NCI-H2081 (cell line): ENCODE data around the gene GNLY.
"Not testable (repeated sequence)": the region's sequence is repeated elsewhere in the genome, so short reads cannot be mapped to it uniquely, and the experiment has no call there.

Experiments used
- DNase-seq, 2 experiments: peaks; one replicate each; lab custom pipeline; 2025; lab: John Stamatoyannopoulos, UW

Gene GNLY

GRCh38 chr2:85665264-85665937 is 28.8 kb upstream of the GNLY start:
- no peak for DNase-seq

DNA sequence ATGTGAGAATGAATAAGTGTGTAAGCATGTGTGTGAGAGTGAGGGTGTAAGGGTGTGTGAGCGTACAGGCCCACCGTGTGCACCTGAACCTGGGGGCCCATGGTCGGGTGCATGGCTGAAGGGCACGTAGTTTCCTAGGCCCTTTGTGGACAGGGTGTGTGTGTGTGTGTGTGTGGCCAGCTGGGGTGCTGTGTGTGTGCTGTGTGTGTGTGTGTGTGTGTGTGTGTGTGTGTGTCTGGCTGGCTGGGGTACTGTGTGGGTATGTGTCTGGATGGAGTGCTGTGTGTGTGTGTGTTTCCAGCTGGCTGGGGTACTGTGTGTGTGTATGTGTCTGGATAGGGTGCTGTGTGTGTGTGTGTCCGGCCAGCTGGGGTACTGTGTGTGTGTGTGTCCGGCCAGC is 28.1 kb upstream of the GNLY start:
- no peak for DNase-seq

DNA sequence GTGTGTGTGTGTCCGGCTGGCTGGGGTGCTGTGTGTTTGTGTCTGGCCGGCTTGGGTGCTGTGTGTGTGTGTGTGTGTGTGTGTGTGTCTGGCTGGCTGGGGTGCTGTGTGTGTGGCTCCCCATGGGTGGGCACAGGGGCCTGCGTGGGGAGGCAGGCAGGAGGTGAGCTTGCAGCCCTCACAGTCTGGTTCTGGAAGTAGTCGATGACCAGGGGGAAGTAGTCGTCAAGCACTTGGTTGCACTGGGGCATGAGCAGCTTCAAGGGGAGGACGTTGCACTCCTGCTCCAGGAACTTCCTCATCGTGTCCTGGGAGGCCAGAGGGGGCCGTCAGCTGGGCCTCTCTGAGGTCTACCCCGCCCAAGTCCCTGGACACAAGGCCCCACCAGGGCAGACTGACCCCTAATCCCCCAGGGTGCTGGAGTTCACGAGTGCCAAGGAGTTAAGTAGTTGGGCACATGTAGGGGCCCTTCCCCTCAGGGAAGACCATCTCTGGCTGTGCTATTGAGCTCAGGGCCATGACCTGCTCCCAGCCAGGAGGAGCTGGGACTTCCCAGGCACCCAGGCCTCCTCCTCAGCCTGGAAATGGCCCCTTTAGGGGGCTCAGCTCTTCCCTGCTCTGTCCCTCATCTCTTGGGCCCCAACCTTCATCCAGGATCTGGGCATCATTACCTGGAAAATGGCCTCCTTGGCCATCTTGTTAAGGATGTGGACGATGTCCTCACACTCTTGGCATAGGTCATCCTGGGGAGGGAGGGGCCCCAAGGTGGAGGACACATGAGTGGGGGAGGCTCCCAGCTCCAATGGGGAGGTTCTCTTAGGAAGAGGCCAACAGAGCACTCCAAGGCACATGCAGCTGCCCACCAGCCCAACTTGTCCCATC is 27.5 kb upstream of the GNLY start:
- no peak for DNase-seq

GRCh38 chr2:85667561-85668008 is 26.6 kb upstream of the GNLY start:
- DNase-seq: no peak

DNA sequence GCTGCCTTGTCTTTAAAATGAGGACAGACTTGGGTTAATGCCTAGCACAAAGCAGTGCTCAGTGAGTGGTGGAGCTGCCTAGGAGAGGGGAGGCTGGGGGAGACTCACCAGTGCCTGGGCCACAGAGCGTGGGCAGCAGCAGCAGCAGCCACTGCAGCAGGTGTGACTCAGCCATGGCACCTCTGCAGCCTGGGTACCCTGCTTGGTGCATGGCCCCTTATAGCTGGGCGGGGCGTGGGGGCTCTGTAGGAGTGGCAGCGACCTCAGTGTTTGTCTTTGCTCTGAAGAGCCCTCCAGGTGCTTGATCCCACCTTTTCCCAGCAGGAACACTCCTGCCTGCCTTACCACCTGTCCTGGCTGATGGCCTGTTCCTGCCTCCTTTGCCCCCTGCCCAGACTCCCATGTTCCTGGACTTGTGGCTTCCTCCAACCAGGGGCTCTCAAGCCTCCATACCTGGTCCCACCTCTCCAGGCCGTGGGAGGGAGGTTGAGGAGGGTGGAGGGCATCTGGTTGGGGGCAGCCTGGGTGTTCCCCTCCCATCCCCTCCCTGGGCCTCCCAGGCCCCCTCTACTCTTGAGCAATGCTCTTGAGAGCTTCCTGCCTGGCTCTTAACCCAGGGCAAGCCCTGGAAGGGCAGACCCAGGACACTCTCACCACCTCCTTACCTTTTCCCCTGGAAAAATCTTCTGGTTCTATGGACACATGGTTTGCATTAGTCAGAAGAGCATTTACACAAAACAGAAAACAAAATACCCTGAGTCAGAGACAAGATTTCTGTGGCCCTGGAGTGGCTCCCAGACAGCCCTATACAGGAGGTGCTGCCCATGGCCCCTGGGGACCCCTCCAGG is 25.9 kb upstream of the GNLY start, which contains the start of gene SFTPB:
SFTPB (minus strand) TSS at position 191 of the 848 bp plus-strand sequence; CDS start at position 175, 16 bp downstream.
- DNase-seq: no peak

DNA sequence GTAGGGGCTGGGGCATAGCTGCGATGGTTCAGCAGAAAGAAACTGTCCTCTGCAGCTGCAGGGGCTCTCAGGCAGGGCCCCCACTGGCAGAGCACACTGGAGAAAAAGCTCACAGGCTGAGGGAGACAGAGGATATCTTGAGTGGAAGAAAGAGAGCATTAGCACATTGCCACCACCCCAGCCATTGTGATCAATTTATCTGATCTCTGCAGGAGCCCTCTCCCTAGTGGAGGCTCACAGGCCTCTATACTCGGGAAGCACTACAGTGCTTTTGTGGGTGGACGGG is 25.4 kb upstream of the GNLY start:
- no peak for DNase-seq

DNA sequence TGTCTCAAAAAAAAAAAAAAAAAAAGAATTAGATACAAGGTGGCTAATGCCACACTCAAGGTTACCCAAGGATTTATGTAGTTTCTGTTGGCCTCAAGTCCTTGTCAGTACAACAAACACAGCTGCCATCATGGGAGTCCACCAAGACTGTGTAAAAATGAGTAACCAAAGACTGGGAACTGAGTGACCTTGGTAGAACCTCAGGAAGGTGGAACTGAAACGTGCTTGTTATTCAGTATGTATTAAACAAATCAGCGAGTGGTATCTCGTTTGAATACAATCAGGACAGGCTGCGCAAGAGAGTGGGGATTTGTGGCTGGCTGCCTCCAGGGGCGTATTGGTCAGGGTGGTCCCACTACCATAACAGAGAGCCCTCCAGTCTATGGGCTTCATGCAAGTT is 24.6 kb upstream of the GNLY start:
- no peak for DNase-seq

GRCh38 chr2:85670416-85670815 is 23.7 kb upstream of the GNLY start:
- not testable (repeated sequence) for DNase-seq

DNA sequence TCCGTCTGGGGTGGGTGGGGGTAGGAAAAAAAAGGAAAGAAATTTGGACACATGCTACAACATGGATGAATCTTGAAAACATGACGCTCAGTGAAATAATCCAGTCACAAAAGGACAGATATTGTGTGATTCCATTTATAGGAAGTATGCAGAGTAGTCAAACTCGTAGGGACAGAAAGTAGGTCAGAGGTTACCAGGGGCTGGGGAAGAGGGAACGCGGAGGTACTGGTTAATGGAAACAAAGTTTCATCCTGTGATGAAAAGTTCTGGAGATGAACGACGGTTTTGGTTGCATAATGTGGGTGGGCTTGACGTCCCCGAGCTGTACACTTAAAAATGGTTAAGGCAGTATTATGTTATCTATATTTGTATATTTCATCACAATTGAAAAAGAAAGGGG is 21.7 kb upstream of the GNLY start:
- DNase-seq: no peak

- no peak for DNase-seq
Measured at GRCh38 chr2:85673716-85674375, 20.3 kb upstream of the GNLY start.

DNA sequence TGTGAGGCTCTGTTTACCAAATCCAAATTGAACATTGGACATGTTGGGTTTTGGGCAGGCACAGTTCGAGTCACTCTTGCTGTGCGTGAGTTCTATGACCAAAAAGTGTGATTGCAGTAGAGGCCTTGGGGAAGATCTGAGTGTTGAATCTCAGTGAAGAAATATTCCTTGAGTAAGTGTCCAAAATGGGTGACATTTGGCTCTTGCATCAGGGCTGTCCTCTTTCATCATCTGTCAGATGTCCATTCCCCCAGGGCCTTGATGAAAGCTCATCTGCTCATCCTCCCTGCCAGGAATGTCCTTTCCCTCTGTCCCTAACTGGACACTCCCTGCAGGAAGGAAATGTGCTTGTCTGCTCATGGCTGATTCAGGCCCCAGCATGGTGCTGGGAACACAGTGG is 19.7 kb upstream of the GNLY start:
- no peak for DNase-seq

GRCh38 chr2:85675427-85675826 is 18.7 kb upstream of the GNLY start:
- no peak for DNase-seq

- no peak for DNase-seq
Measured at GRCh38 chr2:85675866-85676548, 18.2 kb upstream of the GNLY start.

- DNase-seq: no peak
Measured at GRCh38 chr2:85678377-85678776, 15.8 kb upstream of the GNLY start.

DNA sequence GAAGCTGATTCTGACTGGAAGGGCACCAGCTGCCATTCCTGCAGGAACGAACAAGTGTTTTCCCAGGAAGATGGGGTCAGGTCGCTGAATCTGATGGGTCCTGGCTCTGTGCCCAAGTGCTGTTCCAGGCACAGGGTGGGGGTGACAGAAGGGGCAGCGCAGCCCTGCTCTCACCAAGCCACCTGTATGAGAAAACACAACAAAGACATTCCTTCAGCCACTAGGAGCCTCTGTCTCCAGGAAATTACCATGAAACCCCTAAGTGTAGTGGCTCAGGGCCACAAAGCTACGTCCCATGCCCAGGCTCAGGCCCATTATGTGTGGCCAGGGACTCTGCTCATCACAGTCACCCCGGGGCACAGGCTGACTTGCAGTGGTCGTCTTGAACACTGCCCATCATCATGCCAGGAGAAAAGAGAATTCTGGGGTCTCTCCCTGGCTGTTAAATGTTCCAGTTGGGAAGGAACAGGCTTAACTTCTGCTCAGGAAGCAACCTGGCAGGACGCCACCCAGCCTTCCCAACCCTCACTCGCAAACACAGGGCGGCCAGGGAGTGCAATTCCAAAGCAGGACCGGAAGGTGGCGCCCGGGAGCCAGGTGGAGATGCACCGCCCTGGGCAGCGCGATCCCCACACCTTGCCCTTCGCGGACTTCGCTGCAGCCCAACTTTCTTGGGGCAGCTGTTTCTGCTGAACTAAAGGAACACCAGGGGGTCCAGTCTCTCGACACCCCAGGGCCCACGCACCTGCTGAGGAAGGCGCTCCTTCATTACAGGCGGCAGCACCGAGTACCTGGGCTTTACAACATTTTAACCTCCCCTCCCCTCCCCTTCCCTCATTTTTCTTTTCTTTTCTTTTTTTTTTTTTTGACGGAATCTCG is 15.1 kb upstream of the GNLY start:
- DNase-seq: peak; percentile 79

DNA sequence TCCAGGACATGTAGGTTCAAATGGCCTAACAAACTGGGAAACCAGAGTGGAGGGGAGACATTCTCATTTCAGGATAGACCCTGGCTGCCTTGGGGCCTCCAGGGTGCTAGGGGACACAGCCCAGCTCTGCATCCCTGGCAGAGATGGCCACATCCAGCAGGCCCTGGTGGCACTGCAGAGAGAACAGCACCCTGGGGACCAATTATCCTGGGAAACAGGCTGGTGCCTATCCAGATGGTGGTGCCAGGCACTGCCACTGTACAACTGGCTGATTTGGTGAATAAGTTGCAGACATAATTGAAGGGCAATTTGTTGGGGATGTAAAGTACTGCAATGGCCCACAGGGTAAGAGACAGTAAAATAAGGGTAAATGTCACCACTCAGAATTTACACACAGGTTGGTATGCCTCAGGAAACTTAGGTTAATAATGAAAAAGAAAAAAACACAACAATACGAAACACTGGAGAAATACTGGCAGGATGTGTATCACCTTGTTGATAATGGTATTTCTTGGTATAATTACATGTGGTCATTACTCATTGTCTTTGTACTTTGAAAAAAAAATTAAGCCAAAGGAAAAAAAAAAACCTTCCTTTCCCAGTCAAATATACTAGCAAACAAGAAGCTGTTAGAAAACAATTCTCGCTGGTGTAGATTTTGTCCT is 13.3 kb upstream of the GNLY start:
- peak; percentile 27 to 37 for DNase-seq

DNA sequence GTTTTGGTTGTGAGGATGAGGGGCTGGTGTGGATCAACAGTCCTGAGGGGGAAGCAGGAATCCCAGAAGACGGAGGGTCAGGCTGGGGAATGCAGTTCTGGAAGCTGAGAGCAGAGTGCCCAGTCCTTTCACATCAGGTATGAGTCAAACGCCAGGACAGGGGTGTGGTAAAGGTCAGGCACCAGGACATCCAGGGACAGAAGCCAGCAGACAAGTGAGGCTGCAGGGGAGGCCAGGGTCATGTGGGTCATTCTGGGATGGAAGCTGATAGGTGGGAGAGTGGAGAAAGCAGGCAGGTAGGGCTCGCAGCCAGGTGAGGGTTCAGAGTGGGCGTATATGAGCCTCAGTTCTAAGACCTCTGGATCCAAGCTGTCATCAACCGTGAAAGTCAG is 12.8 kb upstream of the GNLY start:
- DNase-seq: no peak

DNA sequence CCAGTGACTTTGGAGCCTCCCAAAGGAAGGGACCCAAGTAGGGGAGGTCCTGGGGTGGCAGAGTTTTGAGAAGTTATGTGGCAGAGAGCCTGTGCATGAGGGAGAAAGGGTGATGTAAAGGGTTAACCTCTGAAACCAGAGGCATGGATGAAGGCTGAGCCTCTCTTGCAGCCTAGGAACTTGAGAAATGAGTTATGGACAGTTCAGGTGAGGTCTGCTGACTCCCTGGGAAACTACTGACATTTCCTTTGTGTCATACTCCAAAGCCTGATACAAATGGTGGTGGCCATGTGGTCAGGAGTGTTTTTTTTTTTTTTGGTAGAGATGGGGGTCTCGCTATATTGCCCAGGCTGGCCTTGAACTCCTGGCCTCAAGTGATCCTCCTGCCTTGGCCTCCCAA is 12.4 kb upstream of the GNLY start:
- DNase-seq: no peak

DNA sequence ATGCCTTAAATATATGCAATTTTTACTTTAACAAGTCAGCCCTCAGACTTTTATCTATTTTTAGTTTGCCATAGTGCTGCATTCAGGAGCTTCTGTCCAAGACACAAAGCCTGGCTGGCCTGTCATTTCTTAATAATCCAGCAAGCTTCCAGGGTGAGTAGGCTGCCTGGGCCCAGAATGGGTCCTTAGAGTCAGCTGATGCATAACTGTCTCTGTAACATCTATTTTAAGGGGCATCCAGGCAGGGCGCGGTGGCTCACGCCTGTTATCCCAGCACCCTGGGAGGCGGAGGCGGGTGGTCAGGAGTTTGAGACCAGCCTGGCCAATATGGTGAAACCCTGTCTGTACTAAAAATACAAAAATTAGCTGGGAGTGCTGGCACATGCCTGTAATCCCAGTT is 11.8 kb upstream of the GNLY start:
- DNase-seq: no peak

- no peak for DNase-seq
Measured at GRCh38 chr2:85684380-85684779, 9.8 kb upstream of the GNLY start.
